Uterus (tissue), 4 donors: Measurements from ENCODE around the gene BTF3L4. TPM values are rescaled to one million over a fixed set of nuclear protein-coding genes. Genes with fewer than 3 reads are reported as not detected.
"Not testable (repeated sequence)": the region's sequence is repeated elsewhere in the genome, so short reads cannot be mapped to it uniquely, and the experiment has no call there.

Experiments
- DNase-seq, 2 donors: peaks; one replicate each; pipeline ENCODE4 v3.0.0-alpha.2; 2019 to 2020
- H3K27ac ChIP-seq, 2 donors: fragments of 200-600 bp; sonication (generic); 1 replicate in 1 of 2; 2 replicates in 1 of 2; pipeline ENCODE4 v1.5.1; 2016 to 2018
- H3K27me3 ChIP-seq, 2 donors: fragments of 200-600 bp; sonication (generic); one replicate each; pipeline ENCODE4 v1.5.1; 2018 to 2019; ENCODE audit warnings: control low read depth in 1 of 2
- H3K36me3 ChIP-seq, 2 donors: fragments of 200-600 bp; sonication (generic); one replicate each; pipeline ENCODE4 v1.5.1; 2019; ENCODE audit warnings: control low read depth in 1 of 2
- H3K4me1 ChIP-seq, 2 donors: fragments of 200-600 bp; sonication (generic); one replicate each; pipeline ENCODE4 v1.5.1; 2018 to 2019; ENCODE audit warnings: control low read depth in 1 of 2
- H3K4me3 ChIP-seq, 2 donors: fragments of 200-600 bp; sonication (generic); 1 replicate in 1 of 2; 2 replicates in 1 of 2; pipeline ENCODE4 v1.5.1; 2018 to 2019; ENCODE audit warnings: mild to moderate bottlenecking in 1 of 2
- H3K9me3 ChIP-seq, 2 donors: fragments of 200-600 bp; sonication (generic); one replicate each; pipeline ENCODE4 v1.5.1; 2019; ENCODE audit warnings: control low read depth in 1 of 2
- CTCF ChIP-seq, 4 experiments: fragments of 200-600 bp in 2 of 4; fragments of 450-650 bp in 2 of 4; sonication (generic) in 2 of 4; IDR thresholded peaks; one replicate each; pipeline ENCODE4 v1.5.1; 2016 to 2019; ENCODE audit warnings: antibody characterized with exemption in 4 of 4, mild to moderate bottlenecking in 2 of 4, moderate library complexity in 1 of 4
- POLR2A ChIP-seq, 2 donors: fragments of 450-650 bp; IDR thresholded peaks; one replicate each; pipeline ENCODE4 v1.6.1; 2016; ENCODE audit warnings: antibody characterized with exemption in 2 of 2, mild to moderate bottlenecking in 1 of 2, moderate library complexity in 1 of 2
- intact Hi-C: fragments of 100-400 bp; cut with DNase I; formaldehyde crosslinking; loops from one replicate; pipeline ENCODE4 v1.15.1; 2023; ENCODE audit warnings: low total_unique reads
- total RNA-seq, 4 donors: library from RNA; depleted of rRNA in 3 of 4; stranded (reverse); fragments of >200 nt in 3 of 4; gene quantifications; one replicate each; pipeline versions ENCODE4 v1.1.0 to v1.2.4, GENCODE V29; 2014 to 2023
- donor health status: DM: yes; HTN: yes; CAD: no.

The BTF3L4 gene
- total RNA-seq, 4 donors from 2014 or later, result 4.9 to 105 (median 70.8) TPM

- H3K27me3 ChIP-seq, result no peaks in the 10 kb centered on the region
- no peaks in the 10 kb centered on the region for H3K9me3 ChIP-seq
- TF ChIP-seq POLR2A (IDR thresholded peaks at IDR 0.05), result no peak
- no peak for TF ChIP-seq CTCF (IDR thresholded peaks at IDR 0.05)
- DNase-seq, result no peak
- no peak overlapping the region for H3K27ac ChIP-seq
- no peaks in the 10 kb centered on the region for H3K36me3 ChIP-seq
- intact Hi-C loops, result no loop called here
- no peak overlapping the region for H3K4me3 ChIP-seq
- peaks cover 0 to 10% of the 10 kb centered on the region in 2 donors for H3K4me1 ChIP-seq
Observed at GRCh38 chr1:52059888-52060287, 3.8 kb downstream of the BTF3L4 start.

- no peak for DNase-seq
- intact Hi-C loops, result no loop called here
- H3K9me3 ChIP-seq, result no peaks in the 10 kb centered on the region
- no peaks in the 10 kb centered on the region for H3K27me3 ChIP-seq
- TF ChIP-seq POLR2A (IDR thresholded peaks at IDR 0.05) (no peak), CTCF (IDR thresholded peaks at IDR 0.05) (no peak)
- H3K36me3 ChIP-seq, result no peaks in the 10 kb centered on the region
- no peak overlapping the region for H3K27ac ChIP-seq
- peaks cover 0 to 10% of the 10 kb centered on the region in 2 donors for H3K4me1 ChIP-seq
- no peak overlapping the region for H3K4me3 ChIP-seq
Observed at GRCh38 chr1:52060822-52061221, 4.7 kb downstream of the BTF3L4 start.

- Histone ChIP-seq H3K27ac (no peak overlapping the region), H3K9me3 (no peaks in the 10 kb centered on the region), H3K36me3 (no peaks in the 10 kb centered on the region), H3K4me3 (no peak overlapping the region), H3K27me3 (no peaks in the 10 kb centered on the region), H3K4me1 (peaks cover 0 to 10% of the 10 kb centered on the region in 2 donors)
- intact Hi-C loops, result no loop called here
- TF ChIP-seq CTCF (IDR thresholded peaks at IDR 0.05) (no peak), POLR2A (IDR thresholded peaks at IDR 0.05) (no peak)
- DNase-seq, result no peak
Observed at GRCh38 chr1:52063192-52063591, 7.1 kb downstream of the BTF3L4 start.

GRCh38 chr1:52070704-52071103 lies 14.6 kb downstream of the BTF3L4 start:
- Histone ChIP-seq H3K27me3 (no peaks in the 10 kb centered on the region), H3K36me3 (no peaks in the 10 kb centered on the region), H3K4me1 (no peaks in the 10 kb centered on the region), H3K4me3 (no peak overlapping the region), H3K27ac (no peak overlapping the region), H3K9me3 (no peaks in the 10 kb centered on the region)
- intact Hi-C loops, result no loop called here
- no peak for DNase-seq
- TF ChIP-seq POLR2A (IDR thresholded peaks at IDR 0.05) (no peak), CTCF (IDR thresholded peaks at IDR 0.05) (no peak)

DNA sequence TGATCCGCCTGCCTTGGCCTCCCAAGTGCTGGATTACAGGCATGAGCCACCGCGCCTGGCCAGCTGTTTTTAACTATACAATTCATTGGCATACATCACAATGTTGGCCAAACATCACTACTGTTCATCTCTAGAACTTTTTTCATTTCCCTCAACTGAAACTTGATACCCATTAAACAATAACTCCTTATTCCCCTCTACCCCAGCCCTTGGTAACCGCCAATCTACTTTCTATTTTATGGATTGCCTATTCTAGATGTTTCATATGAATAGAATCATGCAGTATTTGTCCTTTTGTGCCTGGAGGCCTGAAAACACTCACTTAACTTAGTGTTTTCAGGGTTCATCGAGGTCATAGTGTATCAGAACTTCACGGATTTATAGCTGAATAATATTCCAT lies 16.2 kb downstream of the BTF3L4 start:
- Histone ChIP-seq H3K27ac (no peak overlapping the region), H3K4me1 (no peaks in the 10 kb centered on the region), H3K4me3 (no peak overlapping the region), H3K36me3 (no peaks in the 10 kb centered on the region), H3K27me3 (no peaks in the 10 kb centered on the region), H3K9me3 (no peaks in the 10 kb centered on the region)
- TF ChIP-seq POLR2A (IDR thresholded peaks at IDR 0.05) (no peak), CTCF (IDR thresholded peaks at IDR 0.05) (no peak)
- intact Hi-C loops, result no loop called here
- no peak for DNase-seq

- H3K4me3 ChIP-seq, H3K4me1 ChIP-seq, intact Hi-C loops, H3K36me3 ChIP-seq, H3K27me3 ChIP-seq, DNase-seq, H3K27ac ChIP-seq, H3K9me3 ChIP-seq: not testable (repeated sequence)
Observed at GRCh38 chr1:52077277-52077676, 21.2 kb downstream of the BTF3L4 start.
